ENCODE measurements around the gene ELOVL1.

The ELOVL1 gene

DNA sequence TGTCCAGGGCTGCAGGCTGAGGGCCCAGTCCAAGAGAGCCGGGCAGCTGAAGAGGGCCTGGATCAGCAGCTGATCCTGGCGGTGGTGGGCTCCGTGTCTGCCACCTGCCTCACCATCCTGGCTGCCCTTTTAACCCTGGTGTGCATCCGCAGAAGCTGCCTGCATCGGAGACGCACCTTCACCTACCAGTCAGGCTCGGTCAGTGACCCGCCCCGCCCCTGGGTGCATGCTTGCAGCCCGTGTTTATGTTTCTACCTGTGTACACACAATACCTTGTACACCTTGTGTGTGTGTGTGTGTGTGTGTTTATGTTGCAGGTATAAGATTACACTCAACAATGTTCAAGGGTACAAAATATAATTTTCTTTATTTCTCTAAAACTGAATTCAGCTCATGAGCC, 54.0 kb downstream of the ELOVL1 start:
- Histone ChIP-seq H3K4me3 (ENCODE audit: low read depth, low read length) (no peak overlapping the region), H2BK5ac (ENCODE audit: low read depth, low read length, poor library complexity) (no peak overlapping the region), H3K4me1 (ENCODE audit: control insufficient read depth in 1 of 2, insufficient read depth in 2 of 2, low read length in 2 of 2) (no peaks in the 10 kb centered on the region), H3K4me2 (ENCODE audit: low read length) (no peak overlapping the region), H2AK5ac (ENCODE audit: low read length) (no peak overlapping the region), H3K9ac (ENCODE audit: low read length) (no peak overlapping the region), H4K91ac (ENCODE audit: low read depth, low read length) (no peak overlapping the region), H3K23ac (ENCODE audit: low read length) (no peak overlapping the region), H4K8ac (ENCODE audit: low read depth, low read length) (no peak overlapping the region), H3K36me3 (ENCODE audit: control insufficient read depth in 1 of 2, insufficient read depth in 2 of 2, low read length in 2 of 2) (no peaks in the 10 kb centered on the region), H3K79me2 (ENCODE audit: control insufficient read depth, insufficient read depth, low read length, poor library complexity) (no peaks in the 10 kb centered on the region), H3K9me3 (ENCODE audit: insufficient read depth, low read depth, low read length) (peaks cover 2% of the 10 kb centered on the region), H3K27ac (ENCODE audit: low read depth, low read length) (no peak overlapping the region), H3K14ac (ENCODE audit: low read length) (no peak overlapping the region), H3K18ac (ENCODE audit: low read length) (no peak overlapping the region), H3K27me3 (ENCODE audit: insufficient read depth, low read length) (no peaks in the 10 kb centered on the region), H2AFZ (ENCODE audit: insufficient read depth, low read length, poor library complexity) (no peak overlapping the region), H2BK120ac (ENCODE audit: insufficient read depth, low read length, poor library complexity) (no peak overlapping the region), H3K4ac (ENCODE audit: low read depth, low read length) (no peak overlapping the region), H2BK12ac (ENCODE audit: low read length) (no peak overlapping the region), H4K12ac (ENCODE audit: low read depth, low read length) (no peak overlapping the region), H3K79me1 (ENCODE audit: low read length) (no peaks in the 10 kb centered on the region)
- peak; percentile 22 to 68 for DNase-seq
- no CpG with 5 or more reads among the region's 10 CpGs for WGBS (ENCODE audit: extremely low coverage, insufficient coverage, insufficient read length)
